ENCODE results near the gene CFAP57.
"Not testable (repeated sequence)": the region's sequence is repeated elsewhere in the genome, so short reads cannot be mapped to it uniquely, and the experiment has no call there.

CFAP57 gene

GRCh38 chr1:43171876-43172526, at the start of gene CFAP57, which contains the start of gene EBNA1BP2:
Gene CFAP57, plus strand, starts transcription at chr1:43172330. Its CDS starts 424 bp downstream, at chr1:43172754.
Gene EBNA1BP2, minus strand, starts transcription at chr1:43172290. Its CDS starts 172 bp downstream, at chr1:43172118.
- peak; percentile 91 to 97 (median 93) for DNase-seq

GRCh38 chr1:43123031-43123430, 49.1 kb upstream of the CFAP57 start:
- DNase-seq: no peak

- no peak for DNase-seq
Measured at GRCh38 chr1:43128816-43129215, 43.3 kb upstream of the CFAP57 start.

- DNase-seq: no peak
Measured at GRCh38 chr1:43129426-43129825, 42.7 kb upstream of the CFAP57 start.

GRCh38 chr1:43134068-43134467, 38.1 kb upstream of the CFAP57 start:
- no peak for DNase-seq

- no peak for DNase-seq
Measured at GRCh38 chr1:43134640-43135039, 37.5 kb upstream of the CFAP57 start.

GRCh38 chr1:43135857-43136781, 36.0 kb upstream of the CFAP57 start:
- no peak for DNase-seq

- no peak for DNase-seq
Measured at GRCh38 chr1:43137445-43138052, 34.6 kb upstream of the CFAP57 start.

- DNase-seq: not testable (repeated sequence)
Measured at GRCh38 chr1:43139295-43139694, 32.8 kb upstream of the CFAP57 start.

- no peak for DNase-seq
Measured at GRCh38 chr1:43140010-43140409, 32.1 kb upstream of the CFAP57 start.

- DNase-seq: no peak
Measured at GRCh38 chr1:43140583-43140982, 31.5 kb upstream of the CFAP57 start.

- no peak for DNase-seq
Measured at GRCh38 chr1:43143441-43143888, 28.7 kb upstream of the CFAP57 start.

- DNase-seq: no peak
Measured at GRCh38 chr1:43144237-43144636, 27.9 kb upstream of the CFAP57 start.

GRCh38 chr1:43147625-43148327, 24.4 kb upstream of the CFAP57 start:
- peak; percentile 89 to 94 (median 90) for DNase-seq

GRCh38 chr1:43149889-43150288, 22.2 kb upstream of the CFAP57 start:
- DNase-seq: peak in 1 of 3 experiments; percentile 8

GRCh38 chr1:43152866-43153265, 19.3 kb upstream of the CFAP57 start:
- no peak for DNase-seq

- no peak for DNase-seq
Measured at GRCh38 chr1:43153443-43153842, 18.7 kb upstream of the CFAP57 start.

GRCh38 chr1:43156026-43156425, 16.1 kb upstream of the CFAP57 start:
- no peak for DNase-seq

- DNase-seq: no peak
Measured at GRCh38 chr1:43165162-43165561, 7.0 kb upstream of the CFAP57 start.

- DNase-seq: no peak
Measured at GRCh38 chr1:43165765-43166164, 6.4 kb upstream of the CFAP57 start.

- DNase-seq: no peak
Measured at GRCh38 chr1:43171312-43171875, 736 bp upstream of the CFAP57 start.

- DNase-seq: peak; percentile 79 to 93 (median 90)
Measured at GRCh38 chr1:43172527-43172972, 420 bp downstream of the CFAP57 start.
